ENCODE measurements around the gene DNAAF5.

The DNAAF5 gene

DNA sequence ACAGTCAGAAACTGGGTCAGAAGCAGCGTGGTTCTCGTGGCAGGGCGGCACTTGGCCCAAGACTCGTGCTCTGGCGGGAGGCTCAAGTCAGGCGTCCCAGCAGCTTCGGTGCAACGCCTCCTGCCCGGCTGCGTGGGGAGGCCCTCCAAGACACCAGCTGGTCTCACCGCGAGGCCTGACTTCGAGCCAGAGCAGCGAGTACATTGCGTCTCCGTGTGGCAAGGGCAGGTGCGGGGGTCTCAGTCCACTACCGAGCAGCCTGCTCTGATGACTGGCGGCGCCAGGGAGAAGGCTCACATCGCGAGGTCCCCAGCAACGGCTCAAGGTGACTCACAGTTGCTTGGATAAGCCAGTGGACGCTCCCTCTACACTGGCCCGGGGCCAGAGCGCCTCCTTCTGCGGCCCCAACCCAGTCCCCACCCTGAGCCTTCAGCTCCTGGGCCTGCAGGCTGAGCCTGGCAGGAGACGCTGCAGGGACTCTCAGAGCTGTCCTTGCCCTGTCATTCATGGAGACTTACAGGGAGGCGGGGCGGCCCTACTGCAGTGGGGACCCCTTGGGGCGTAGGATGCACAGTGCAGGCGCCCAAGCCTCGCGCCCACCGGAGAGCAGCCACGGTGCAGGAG lies 42.5 kb downstream of the DNAAF5 start:
- DNase-seq (ENCODE audit: low read depth in 2 of 2), result no peak

GRCh38 chr7:770336-770735 lies 43.8 kb downstream of the DNAAF5 start:
- no peak for DNase-seq (ENCODE audit: low read depth in 2 of 2)

DNA sequence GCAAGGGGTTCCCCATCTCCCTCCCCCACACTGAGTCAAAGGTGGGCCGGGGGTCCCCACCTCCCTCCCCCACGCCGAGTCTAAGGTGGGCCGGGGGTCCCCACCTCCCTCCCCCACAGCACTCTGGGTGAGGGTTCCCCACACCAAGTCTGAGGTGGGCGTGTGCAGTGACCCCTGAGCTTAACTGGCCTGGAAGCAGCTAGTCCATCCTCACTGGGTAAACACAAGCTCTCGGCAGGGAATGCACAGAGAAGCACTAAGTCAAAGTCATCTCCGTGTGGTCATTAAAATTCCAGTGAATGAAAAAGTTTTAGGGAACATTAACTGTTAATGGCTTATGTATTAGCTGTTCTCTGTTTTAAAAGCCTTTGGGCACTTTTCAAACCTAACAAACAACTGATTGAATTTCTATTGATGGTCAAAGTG lies 44.3 kb downstream of the DNAAF5 start:
- DNase-seq (ENCODE audit: low read depth in 2 of 2), result no peak

DNA sequence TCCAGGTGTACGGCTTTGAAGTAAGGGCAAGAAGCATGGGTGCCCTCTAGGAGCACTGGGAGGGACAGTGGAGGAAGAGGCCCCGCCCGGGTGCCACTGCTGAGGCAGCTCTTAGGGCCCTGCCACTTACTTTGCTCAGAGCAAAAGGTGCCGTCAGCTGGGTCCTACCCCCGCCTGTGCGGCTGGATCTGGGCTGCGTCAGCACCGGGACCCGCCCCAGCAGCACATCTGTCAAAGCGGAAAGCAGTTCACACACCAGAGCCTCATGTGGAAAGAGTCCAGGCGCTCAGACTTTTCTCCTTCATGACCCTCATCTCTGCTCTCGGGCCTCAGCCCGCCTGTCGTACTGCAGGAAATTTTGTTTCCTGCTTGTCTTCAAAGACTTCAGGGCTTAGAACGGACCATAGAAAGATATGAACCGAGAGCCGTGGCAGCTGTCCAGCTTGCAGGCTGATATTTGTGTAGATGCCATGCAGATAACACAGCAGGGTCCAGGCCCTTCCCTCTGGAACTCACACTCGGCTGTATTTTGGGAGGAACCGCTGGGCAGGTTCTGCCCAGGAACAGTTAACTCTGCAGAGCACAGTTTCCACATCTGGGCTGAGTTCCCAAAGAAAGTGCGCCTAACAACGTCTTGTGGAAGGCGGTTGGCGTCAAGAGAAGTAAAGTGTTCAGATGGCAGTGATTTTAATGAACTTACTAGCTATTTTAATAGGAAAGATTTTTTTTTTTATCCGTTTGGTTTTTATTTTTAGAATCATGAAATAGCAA lies 44.9 kb downstream of the DNAAF5 start:
- no peak for DNase-seq (ENCODE audit: low read depth in 2 of 2)

DNA sequence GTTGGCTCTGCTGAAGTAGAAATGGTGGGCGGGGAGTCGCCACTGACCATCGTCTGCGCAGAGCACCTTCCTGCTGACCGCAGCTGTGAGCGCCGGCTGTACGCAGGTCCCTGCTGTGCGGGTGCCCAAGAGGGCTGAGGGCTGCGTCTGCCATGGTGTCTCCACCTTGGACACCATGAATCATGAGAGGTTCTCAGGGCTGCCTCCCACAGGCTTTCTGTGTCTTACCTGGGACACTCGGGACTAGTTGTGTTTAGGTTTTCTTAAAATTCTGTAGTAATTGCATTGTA lies 45.5 kb downstream of the DNAAF5 start:
- no peak for DNase-seq (ENCODE audit: low read depth in 2 of 2)

DNA sequence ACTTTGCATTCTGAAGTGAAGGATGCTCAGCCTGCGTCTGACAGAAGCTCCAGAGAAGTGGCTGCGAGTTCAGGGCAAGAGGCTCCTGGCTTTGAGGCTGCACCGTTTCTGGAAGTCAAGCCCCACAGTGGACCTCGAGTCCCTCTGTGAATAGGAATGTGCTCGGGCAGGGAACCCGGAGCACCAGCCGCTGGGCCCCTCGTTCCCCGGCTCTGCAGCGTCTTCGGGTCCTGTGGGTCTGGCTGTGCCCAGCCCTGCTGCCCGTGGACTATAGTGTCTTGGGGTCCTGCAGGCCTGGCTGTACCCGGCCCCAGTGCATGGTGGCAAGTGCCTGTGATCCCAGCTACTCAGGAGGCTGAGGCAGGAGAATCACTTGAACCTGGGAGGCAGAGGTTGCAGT lies 45.9 kb downstream of the DNAAF5 start:
- DNase-seq (ENCODE audit: low read depth in 2 of 2), result no peak

GRCh38 chr7:772861-773621 lies 46.5 kb downstream of the DNAAF5 start:
- DNase-seq (ENCODE audit: low read depth in 2 of 2), result no peak

DNA sequence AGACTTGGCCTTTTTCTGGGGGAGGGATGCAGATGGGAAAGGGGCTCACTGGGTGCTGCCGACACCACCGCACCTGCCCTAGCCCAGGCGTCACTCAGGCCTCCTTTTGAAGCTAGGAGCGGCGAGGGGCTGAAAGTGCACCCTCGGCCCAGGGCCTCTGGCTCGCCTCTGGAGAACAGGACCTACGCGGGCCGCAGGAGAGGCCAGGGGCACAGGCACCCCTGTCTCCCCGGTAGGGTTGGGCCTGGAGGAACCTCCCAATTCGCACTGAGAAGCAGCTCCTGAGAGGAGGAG lies 47.1 kb downstream of the DNAAF5 start:
- no peak for DNase-seq (ENCODE audit: low read depth in 2 of 2)

GRCh38 chr7:774161-775109 lies 47.9 kb downstream of the DNAAF5 start:
- peak; percentile 52 to 59 for DNase-seq (ENCODE audit: low read depth in 2 of 2)

GRCh38 chr7:776381-776780 lies 49.9 kb downstream of the DNAAF5 start:
- no peak for DNase-seq (ENCODE audit: low read depth in 2 of 2)

DNA sequence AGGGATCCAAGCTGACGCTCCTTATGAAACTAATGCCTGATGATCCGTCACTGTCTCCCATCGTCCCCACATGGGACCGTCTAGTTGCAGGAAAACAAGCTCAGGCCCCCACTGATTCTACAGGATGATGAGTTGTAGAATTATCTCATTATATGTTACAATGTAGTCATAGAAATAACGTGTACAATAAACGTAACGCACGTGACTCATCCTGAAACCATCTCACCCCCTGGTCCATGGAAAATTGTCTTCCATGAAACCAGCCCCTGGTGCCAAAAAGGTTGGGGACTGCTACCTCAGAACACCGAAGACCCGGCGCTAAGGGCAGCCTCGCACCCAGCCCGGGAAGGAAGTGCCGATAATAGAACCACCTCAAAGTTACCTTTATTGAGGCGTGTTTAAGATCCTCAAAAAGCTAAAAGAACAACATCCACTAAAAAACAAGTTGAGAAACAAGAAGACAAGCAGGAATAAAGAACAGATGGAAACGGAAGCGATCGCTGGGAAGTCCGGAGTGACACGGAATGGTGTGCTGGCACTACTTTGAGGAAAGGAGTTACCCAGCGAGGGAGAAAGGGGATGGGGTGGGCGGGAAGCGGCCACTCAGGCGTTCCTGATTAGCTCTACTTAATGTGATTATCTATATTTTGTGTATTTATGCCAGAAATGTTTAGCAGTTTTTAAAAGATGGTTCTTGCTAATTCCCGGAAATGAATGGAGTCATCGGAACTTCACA lies 50.7 kb downstream of the DNAAF5 start:
- DNase-seq (ENCODE audit: low read depth in 2 of 2), result no peak

DNA sequence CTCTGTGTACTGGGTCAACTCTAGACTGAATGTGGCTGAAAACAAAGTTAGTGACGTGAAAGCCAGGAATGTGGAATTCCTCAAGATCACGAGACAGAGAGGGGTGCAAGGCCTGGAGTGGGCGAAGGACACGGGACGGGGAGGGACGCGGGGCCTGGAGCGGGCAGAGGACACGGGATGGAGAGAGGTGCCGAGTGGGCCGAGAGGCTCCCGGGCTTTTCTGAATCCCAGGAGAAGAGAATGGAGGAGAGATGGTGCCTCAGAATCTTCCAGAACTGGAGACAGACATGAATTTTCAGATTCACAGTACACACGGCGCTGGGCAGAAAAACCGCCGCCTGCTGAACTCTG lies 51.2 kb downstream of the DNAAF5 start:
- DNase-seq (ENCODE audit: low read depth in 2 of 2), result no peak

- DNase-seq (ENCODE audit: low read depth in 2 of 2), result no peak
Observed at GRCh38 chr7:778271-778967, 51.9 kb downstream of the DNAAF5 start.

DNA sequence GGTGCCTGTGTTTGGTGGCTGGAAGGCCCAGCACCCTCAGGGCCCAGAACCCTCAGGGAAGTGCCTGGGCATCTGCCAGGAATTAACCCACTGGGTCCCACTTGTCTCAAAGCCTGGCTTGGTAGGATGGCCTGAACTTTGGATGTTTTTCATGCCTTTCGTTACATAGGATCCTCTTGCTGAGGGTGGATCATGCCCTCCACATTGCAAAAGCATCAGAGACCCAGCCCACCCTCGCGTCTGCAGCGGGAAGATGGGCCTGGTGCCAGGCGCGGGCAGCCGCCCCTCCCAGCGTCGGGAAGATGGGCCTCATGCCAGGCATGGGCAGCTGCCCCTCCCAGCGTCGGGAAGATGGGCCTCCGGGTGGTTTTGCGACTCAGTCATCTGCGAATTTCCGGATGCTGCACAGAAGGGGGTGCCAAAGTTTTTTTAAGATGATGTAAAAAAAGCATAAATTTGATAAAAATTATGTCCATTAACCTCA lies 52.5 kb downstream of the DNAAF5 start:
- DNase-seq (ENCODE audit: low read depth in 2 of 2), result no peak

DNA sequence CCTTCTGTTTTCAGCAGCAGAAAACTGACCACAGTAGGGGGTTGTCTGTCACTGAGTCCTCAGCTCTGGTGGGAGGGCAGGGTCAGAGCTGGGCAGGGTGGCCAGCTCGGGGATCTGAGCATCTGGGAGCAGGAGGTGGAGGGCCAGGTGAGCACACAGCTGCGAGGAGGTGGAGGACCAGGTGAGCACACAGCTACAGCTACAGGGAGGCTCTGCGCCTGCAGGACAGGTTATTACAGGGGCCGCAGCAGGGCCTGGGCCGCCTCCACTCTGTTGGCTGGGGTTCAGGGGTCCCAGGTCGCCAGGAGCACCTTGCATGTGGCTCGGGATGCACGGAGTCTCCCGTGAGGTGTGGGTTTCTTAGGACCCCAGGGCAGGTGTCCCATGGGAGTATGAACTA lies 53.0 kb downstream of the DNAAF5 start:
- DNase-seq (ENCODE audit: low read depth in 2 of 2), result no peak

- no peak for DNase-seq (ENCODE audit: low read depth in 2 of 2)
Observed at GRCh38 chr7:780081-780480, 53.6 kb downstream of the DNAAF5 start.

DNA sequence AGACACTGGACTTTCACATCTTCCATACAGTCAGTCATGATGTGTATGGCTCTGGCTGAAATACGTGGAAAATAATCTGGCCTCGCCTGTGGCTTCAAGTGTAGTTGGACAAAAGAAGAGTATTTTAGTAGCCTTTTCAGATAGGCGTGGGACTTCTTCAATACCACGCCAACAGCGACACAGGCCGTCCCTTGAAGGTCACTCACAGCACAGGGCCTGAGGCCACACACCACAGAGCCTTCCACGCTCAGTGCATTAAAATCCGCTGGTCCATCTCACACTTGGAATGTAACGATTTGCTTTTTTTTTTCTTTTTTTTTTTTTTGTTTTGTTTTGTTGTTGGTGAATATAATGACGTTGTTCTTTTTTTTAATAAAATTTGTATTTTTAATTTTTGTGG lies 54.0 kb downstream of the DNAAF5 start:
- DNase-seq (ENCODE audit: low read depth in 2 of 2), result no peak

DNA sequence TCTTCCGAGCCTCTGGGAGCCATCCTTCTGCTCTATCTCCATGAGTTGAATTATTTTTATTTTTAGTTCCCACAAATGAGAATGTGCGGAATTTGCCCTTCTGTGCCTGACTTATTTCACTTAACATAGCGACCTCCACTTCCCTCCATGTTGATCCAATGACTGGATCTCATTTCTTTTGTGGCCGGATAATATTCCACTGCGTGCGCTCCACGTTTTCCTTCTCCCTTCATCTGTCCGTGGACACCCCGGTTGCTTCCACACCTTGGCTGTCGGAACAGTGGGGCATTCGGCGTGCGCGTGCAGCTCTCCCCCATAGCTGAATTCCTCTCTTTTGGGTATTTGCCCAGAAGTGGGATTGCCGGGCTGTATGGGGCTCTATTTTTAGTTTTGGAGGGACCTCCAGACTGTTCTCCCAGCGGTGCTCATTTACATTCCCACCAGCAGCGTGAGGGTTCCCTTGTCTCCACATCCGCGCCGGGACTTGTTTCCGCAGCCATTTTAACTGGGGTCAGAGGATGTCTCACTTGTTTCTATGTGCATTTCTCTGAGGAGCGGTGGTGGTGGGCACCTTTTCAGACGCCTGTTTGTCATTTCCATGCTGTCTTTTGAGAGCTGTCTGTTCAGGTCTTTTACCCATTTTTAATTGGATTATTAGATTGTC lies 54.8 kb downstream of the DNAAF5 start:
- DNase-seq (ENCODE audit: low read depth in 2 of 2), result no peak

- DNase-seq (ENCODE audit: low read depth in 2 of 2), result no peak
Observed at GRCh38 chr7:781936-782529, 55.5 kb downstream of the DNAAF5 start.

Data from stimulated activated CD8-positive, alpha-beta memory T cell treated with anti-CD3 and anti-CD28 coated beads, Interleukin-2, amount 100 ng/mL, for 48 hours (primary cell).